SK-N-SH (cell line): ENCODE data around the gene SYNE2. TPM values are rescaled to one million over a fixed set of nuclear protein-coding genes. Genes with fewer than 3 reads are reported as not detected.
"Not testable (repeated sequence)": the region's sequence is repeated elsewhere in the genome, so short reads cannot be mapped to it uniquely, and the experiment has no call there.

Experiments
- CTCF ChIA-PET: fragments of 300-600, 350-600 bp; formaldehyde crosslinking; extraction: SDS; loops from one replicate; lab custom pipeline; 2021; lab: Yijun Ruan, JAX
- POLR2A ChIA-PET: fragments of 350-600 bp; sonication (Branson Sonifier 250); formaldehyde crosslinking; extraction: SDS; loops from one replicate; lab custom pipeline; 2020; ENCODE audit warnings: antibody characterized with exemption, inconsistent platforms; lab: Yijun Ruan, JAX
- DNase-seq: peaks from one replicate; pipeline ENCODE4 v3.0.0; 2012
- H2AFZ ChIP-seq: fragments of 200-600 bp; sonication (generic); 2 replicates; pipeline ENCODE4 v1.8.1; 2016; ENCODE audit warnings: antibody characterized with exemption, mild to moderate bottlenecking, low read depth
- H3F3A ChIP-seq: fragments of 200-600 bp; sonication (generic); replicated peaks from 2 replicates; pipeline ENCODE3; 2016; ENCODE audit warnings: antibody characterized with exemption, mild to moderate bottlenecking; ENCODE audit not compliant: insufficient read depth
- H3K27ac ChIP-seq, 2 experiments: fragments of 200-500 bp in 1 of 2; fragments of 200-600 bp in 1 of 2; sonication (Bioruptor generic) in 1 of 2; sonication (generic), shearing (Covaris generic) in 1 of 2; 2 replicates each; pipeline versions ENCODE4 v1.5.1 to v1.6.1; 2014 to 2016; ENCODE audit warnings: low read depth in 2 of 2, inconsistent platforms in 1 of 2, low read length in 1 of 2, mild to moderate bottlenecking in 1 of 2, mixed read lengths in 1 of 2
- H3K27me3 ChIP-seq: fragments of 200-600 bp; sonication (generic), shearing (Covaris generic); 2 replicates; pipeline ENCODE4 v1.6.1; 2016; ENCODE audit warnings: mixed run types; ENCODE audit not compliant: insufficient read depth
- H3K36me3 ChIP-seq, 2 experiments: fragments of 200-500 bp in 1 of 2; fragments of 200-600 bp in 1 of 2; sonication (Bioruptor generic) in 1 of 2; sonication (generic) in 1 of 2; replicated peaks in 1 of 2; 2 replicates each; pipeline versions ENCODE3 to v1.5.1; 2014 to 2016; ENCODE audit warnings: low read length in 1 of 2, mild to moderate bottlenecking in 1 of 2; ENCODE audit not compliant: insufficient read depth in 2 of 2, control insufficient read depth in 1 of 2
- H3K4me1 ChIP-seq, 2 experiments: fragments of 200-500 bp in 1 of 2; fragments of 200-600 bp in 1 of 2; sonication (Bioruptor generic) in 1 of 2; sonication (generic), shearing (Covaris generic) in 1 of 2; 2 replicates each; pipeline versions ENCODE4 v1.5.1 to v1.6.1; 2014 to 2016; ENCODE audit warnings: low read depth in 1 of 2, low read length in 1 of 2, mixed run types in 1 of 2; ENCODE audit not compliant: insufficient read depth in 2 of 2, control insufficient read depth in 1 of 2
- H3K4me2 ChIP-seq: fragments of 200-600 bp; sonication (generic), shearing (Covaris generic); 2 replicates; pipeline ENCODE4 v1.6.1; 2017; ENCODE audit warnings: mixed run types
- H3K4me3 ChIP-seq, 2 experiments: fragments of 200-500 bp in 1 of 2; fragments of 200-600 bp in 1 of 2; sonication (Bioruptor generic) in 1 of 2; sonication (generic), shearing (Covaris generic) in 1 of 2; 2 replicates each; pipeline versions ENCODE4 v1.5.1 to v1.8.1; 2014 to 2016; ENCODE audit warnings: low read depth in 2 of 2, inconsistent platforms in 1 of 2, low read length in 1 of 2, mild to moderate bottlenecking in 1 of 2, mixed read lengths in 1 of 2, moderate library complexity in 1 of 2
- H3K79me2 ChIP-seq: fragments of 200-600 bp; sonication (generic); 2 replicates; pipeline ENCODE4 v1.8.1; 2017; ENCODE audit warnings: mild to moderate bottlenecking; ENCODE audit not compliant: insufficient read depth
- H3K9ac ChIP-seq: fragments of 200-600 bp; sonication (generic); 2 replicates; pipeline ENCODE4 v1.6.1; 2017; ENCODE audit warnings: mixed run types
- H3K9me2 ChIP-seq: fragments of 200-600 bp; sonication (generic); 2 replicates; pipeline ENCODE4 v1.6.1; 2017; ENCODE audit warnings: mixed run types
- H3K9me3 ChIP-seq: fragments of 200-600 bp; sonication (generic); 2 replicates; pipeline ENCODE4 v1.6.1; 2017; ENCODE audit warnings: mixed run types, mild to moderate bottlenecking, moderate library complexity
- H4K20me1 ChIP-seq: fragments of 200-600 bp; sonication (generic); 2 replicates; pipeline ENCODE4 v1.6.1; 2017; ENCODE audit warnings: mild to moderate bottlenecking, mixed run types; ENCODE audit not compliant: insufficient read depth
- MXI1 ChIP-seq: IDR thresholded peaks from 2 replicates; pipeline ENCODE4 v1.6.1; 2012; ENCODE audit warnings: mild to moderate bottlenecking, low read depth, low read length, improper control_type of control experiment
- NRF1 ChIP-seq: IDR thresholded peaks from 2 replicates; pipeline ENCODE4 v1.6.1; 2012; ENCODE audit warnings: low read depth, mild to moderate bottlenecking, low read length
- POLR2AphosphoS5 ChIP-seq: IDR thresholded peaks from 2 replicates; pipeline ENCODE4 v1.6.1; 2012; ENCODE audit warnings: low read depth, low read length
- SMC3 ChIP-seq: IDR thresholded peaks from 2 replicates; pipeline ENCODE4 v1.6.1; 2012; ENCODE audit warnings: low read depth, low read length, improper control_type of control experiment
- ZBTB33 ChIP-seq: IDR thresholded peaks from 2 replicates; pipeline ENCODE4 v1.4.0; 2012; ENCODE audit warnings: low read depth, borderline replicate concordance
- WGBS: methylation state at CpG from one replicate; pipeline ENCODE4 v1.1.6; 2017; ENCODE audit warnings: low lambda C conversion rate; 5-methylcytosine and 5-hydroxymethylcytosine counted together
- polyA plus RNA-seq, 3 experiments: library from polyadenylated mRNA; depleted of rRNA; stranded (reverse); fragments of >200 nt; gene quantifications; 2 replicates each; pipeline ENCODE4 v1.2.3, GENCODE V29; 2012
- TF ChIP-seq, protein P1 (sequence below): fragments of 150-350 bp; IDR thresholded peaks from 2 replicates; pipeline ENCODE4 v1.6.1; 2017; ENCODE audit warnings: antibody characterized with exemption, low read length, low read depth, borderline replicate concordance
- TF ChIP-seq, protein P2 (sequence below): fragments of 200-600 bp; sonication (generic); IDR thresholded peaks from 2 replicates; pipeline ENCODE4 v1.6.1; 2017; ENCODE audit warnings: antibody characterized with exemption, mild to moderate bottlenecking, moderate library complexity

SYNE2 gene
- 6.5 and 7.1 TPM in 2 replicates for polyA plus RNA-seq (2012; rRNA removed)
- polyA plus RNA-seq (2012; cell fraction: cytosol; rRNA removed): 3.6 and 4.7 TPM in 2 replicates
- polyA plus RNA-seq (2012; cell fraction: nucleus; rRNA removed): 18.8 and 21.3 TPM in 2 replicates

DNA sequence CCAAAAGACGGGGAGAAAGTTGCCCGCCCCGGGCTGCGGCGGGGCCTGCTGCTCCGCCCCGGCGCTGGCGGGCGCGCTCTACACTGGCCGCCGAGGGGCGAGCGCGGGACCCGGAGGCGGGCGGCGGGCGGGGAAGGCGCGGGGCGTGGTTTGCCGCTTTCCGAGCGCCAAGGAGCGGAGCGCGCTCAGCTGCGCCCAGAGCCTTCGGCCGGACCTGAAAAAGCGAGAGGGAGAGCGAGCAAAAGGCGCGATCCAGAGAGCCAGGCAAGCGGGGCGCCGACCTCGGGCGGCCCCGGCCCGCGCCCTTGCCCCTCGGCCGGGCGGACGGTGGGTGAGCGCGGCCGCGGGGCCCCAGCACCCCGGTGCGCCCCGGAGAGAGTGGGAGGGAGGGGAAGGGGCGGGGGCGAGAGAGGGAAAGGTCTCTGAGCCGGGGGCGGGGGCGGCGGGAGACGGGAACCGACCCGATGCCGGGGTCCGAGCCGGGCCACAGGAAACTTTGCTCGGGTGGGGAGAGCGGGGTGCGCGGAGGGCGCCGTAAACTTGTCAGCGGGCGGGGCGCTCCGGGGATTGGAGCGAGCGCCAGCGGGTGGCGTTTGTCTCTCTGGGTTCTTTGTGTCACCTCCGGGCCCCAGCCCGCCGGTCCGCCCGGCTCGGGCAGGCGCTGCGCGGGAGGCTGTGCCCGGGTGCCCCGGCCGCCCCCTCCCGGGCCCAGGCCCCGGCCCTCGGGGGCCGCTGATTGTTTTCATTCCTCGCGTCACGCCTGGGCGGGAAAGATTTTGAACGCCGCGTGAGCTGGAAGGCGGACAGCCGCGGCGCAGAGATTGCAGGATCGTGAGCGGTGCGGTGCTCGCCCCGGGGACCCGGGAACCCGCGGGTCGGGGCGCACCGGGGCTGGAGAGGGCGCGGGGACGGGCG lies at the start of gene SYNE2:
TSS of gene SYNE2 (plus strand) at position 188 of the 915 bp plus-strand sequence. CDS start 56,145 bp downstream, outside the sequence.
- Histone ChIP-seq H3K36me3 (no peaks in the 10 kb centered on the region), H3K4me2 (peak within 1 kb of the TSS; percentile 74), H3K9me2 (no peaks in the 10 kb centered on the region), H3F3A (no peaks in the 10 kb centered on the region), H3K27me3 (no peaks in the 10 kb centered on the region), H3K9ac (peak within 1 kb of the TSS; percentile 76), H3K9me3 (no peaks in the 10 kb centered on the region), H3K79me2 (peaks cover 23% of the 10 kb centered on the region), H3K4me1 (peaks cover 4 to 22% of the 10 kb centered on the region in 2 experiments; a peak in 3 of 4 replicates), H2AFZ (peak within 1 kb of the TSS; percentile 95), H3K4me3 (peak within 1 kb of the TSS; percentile 80 to 83), H4K20me1 (no peaks in the 10 kb centered on the region), H3K27ac (peak within 1 kb of the TSS; percentile 67 to 80; a peak in 3 of 4 replicates)
- POLR2A ChIA-PET: interaction anchor here (0.6 kb wide), 1 partner anchor 33 kb away, joined by 4 read pairs; no protein-coding TSS in a partner anchor
- TF ChIP-seq NRF1 (no peak), POLR2AphosphoS5 (peak; percentile 51; the same call in 1 of the 2 replicates), MXI1 (no peak; the same call in 1 of the 2 replicates), SMC3 (peak; percentile 23), ZBTB33 (no peak)
- TF ChIP-seq, protein P1, sequence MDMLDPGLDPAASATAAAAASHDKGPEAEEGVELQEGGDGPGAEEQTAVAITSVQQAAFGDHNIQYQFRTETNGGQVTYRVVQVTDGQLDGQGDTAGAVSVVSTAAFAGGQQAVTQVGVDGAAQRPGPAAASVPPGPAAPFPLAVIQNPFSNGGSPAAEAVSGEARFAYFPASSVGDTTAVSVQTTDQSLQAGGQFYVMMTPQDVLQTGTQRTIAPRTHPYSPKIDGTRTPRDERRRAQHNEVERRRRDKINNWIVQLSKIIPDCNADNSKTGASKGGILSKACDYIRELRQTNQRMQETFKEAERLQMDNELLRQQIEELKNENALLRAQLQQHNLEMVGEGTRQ: no peak
- TF ChIP-seq, protein P2, sequence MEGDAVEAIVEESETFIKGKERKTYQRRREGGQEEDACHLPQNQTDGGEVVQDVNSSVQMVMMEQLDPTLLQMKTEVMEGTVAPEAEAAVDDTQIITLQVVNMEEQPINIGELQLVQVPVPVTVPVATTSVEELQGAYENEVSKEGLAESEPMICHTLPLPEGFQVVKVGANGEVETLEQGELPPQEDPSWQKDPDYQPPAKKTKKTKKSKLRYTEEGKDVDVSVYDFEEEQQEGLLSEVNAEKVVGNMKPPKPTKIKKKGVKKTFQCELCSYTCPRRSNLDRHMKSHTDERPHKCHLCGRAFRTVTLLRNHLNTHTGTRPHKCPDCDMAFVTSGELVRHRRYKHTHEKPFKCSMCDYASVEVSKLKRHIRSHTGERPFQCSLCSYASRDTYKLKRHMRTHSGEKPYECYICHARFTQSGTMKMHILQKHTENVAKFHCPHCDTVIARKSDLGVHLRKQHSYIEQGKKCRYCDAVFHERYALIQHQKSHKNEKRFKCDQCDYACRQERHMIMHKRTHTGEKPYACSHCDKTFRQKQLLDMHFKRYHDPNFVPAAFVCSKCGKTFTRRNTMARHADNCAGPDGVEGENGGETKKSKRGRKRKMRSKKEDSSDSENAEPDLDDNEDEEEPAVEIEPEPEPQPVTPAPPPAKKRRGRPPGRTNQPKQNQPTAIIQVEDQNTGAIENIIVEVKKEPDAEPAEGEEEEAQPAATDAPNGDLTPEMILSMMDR: 0 out of 2 replicates have a peak, but pooled peaks have one; percentile 20
- peak; percentile 93 for DNase-seq
- CTCF ChIA-PET: interaction anchor here (0.6 to 3.1 kb wide), 8 partner anchors 11 to 257 kb away, joined by 3 to 13 read pairs (median 4); no protein-coding TSS in a partner anchor
- 1% methylated on average over 37 of the region's 124 CpGs for WGBS

DNA sequence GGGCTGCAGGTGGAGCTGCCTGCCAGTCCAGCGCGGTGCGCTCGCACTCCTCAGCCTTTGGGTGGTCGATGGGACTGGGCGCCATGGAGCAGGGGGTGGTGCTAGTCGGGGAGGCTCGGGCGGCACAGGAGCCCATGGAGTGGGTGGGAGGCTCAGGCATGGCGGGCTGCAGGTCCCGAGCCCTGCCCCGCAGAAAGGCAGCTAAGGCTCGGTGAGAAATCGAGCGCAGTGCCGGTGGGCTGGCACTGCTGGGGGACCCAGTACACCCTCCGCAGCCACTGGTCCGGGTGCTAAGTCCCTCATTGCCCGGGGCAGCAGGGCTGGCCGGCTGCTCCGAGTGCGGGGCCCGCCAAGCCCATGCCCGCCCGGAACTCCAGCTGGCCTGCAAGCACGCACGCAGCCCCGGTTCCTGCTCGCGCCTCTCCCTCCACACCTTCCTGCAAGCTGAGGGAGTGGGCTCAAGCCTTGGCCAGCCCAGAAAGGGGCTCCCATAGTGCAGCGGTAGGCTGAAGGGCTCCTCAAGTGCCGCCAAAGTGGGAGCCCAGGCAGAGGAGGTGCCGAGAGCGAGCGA lies 49.5 kb upstream of the SYNE2 start:
- H3K27me3 ChIP-seq, H3K27ac ChIP-seq, H3K4me3 ChIP-seq, DNase-seq, H4K20me1 ChIP-seq, H3F3A ChIP-seq, CTCF ChIA-PET, H3K79me2 ChIP-seq, H3K4me2 ChIP-seq, POLR2A ChIA-PET, H3K9ac ChIP-seq, H3K9me3 ChIP-seq, H3K4me1 ChIP-seq, H3K9me2 ChIP-seq, H3K36me3 ChIP-seq, H2AFZ ChIP-seq: not testable (repeated sequence)
- 87% methylated on average over 19 of the region's 35 CpGs for WGBS

DNA sequence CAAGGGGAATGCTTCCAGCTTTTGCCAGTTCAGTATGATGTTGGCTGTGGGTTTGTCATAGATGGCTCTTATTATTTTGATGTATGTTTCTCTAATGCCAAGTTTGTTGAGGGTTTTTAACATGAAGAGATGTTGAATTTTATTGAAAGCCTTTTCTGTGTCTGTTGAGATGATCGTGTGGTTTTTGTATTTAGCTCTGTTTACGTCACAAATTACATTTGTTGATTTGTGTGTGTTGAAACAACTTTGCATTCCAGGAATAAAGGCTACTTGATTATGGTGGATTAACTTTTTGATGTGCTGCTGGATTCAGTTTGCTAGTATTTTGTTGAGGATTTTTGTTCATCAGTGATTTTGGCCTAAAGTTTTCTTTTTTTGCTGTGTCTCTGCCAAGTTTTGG lies 46.7 kb upstream of the SYNE2 start:
- H3K27me3 ChIP-seq, DNase-seq, H3K9ac ChIP-seq, H3K4me1 ChIP-seq, H3K27ac ChIP-seq, H3K79me2 ChIP-seq, POLR2A ChIA-PET, H4K20me1 ChIP-seq, H3K36me3 ChIP-seq, H3K4me3 ChIP-seq, H3K4me2 ChIP-seq, H3K9me3 ChIP-seq, H3K9me2 ChIP-seq, H3F3A ChIP-seq, H2AFZ ChIP-seq, CTCF ChIA-PET: not testable (repeated sequence)
- WGBS: 52% methylated on average over 2 of the region's 2 CpGs

GRCh38 chr14:63811692-63812091 lies 41.1 kb upstream of the SYNE2 start:
- H2AFZ ChIP-seq, H3K9me3 ChIP-seq, H3F3A ChIP-seq, H3K27me3 ChIP-seq, POLR2A ChIA-PET, H3K9ac ChIP-seq, H3K4me2 ChIP-seq, H3K9me2 ChIP-seq, CTCF ChIA-PET, H3K4me1 ChIP-seq, H4K20me1 ChIP-seq, DNase-seq, H3K79me2 ChIP-seq, H3K27ac ChIP-seq, H3K4me3 ChIP-seq, H3K36me3 ChIP-seq: not testable (repeated sequence)
- WGBS: 30% methylated on average over 3 of the region's 3 CpGs
